MM.1S (cell line): ENCODE data around the gene GJA8.

ENCODE experiments used
- DNase-seq: peaks from one replicate; pipeline ENCODE4 v3.0.0-alpha.2; 2015
- H2AFZ ChIP-seq: fragments of 300-600 bp; sonication (generic); 2 replicates; pipeline ENCODE4 v1.6.0; 2016; ENCODE audit warnings: antibody characterized with exemption, low read length
- H3F3A ChIP-seq: fragments of 300-600 bp; sonication (generic); 2 replicates; pipeline ENCODE4 v1.6.1; 2016; ENCODE audit warnings: mild to moderate bottlenecking, antibody characterized with exemption, low read length, moderate library complexity, mixed read lengths; ENCODE audit not compliant: insufficient read depth
- H3K27ac ChIP-seq: fragments of 300-600 bp; sonication (generic); 2 replicates; pipeline ENCODE4 v1.5.1; 2016; ENCODE audit warnings: mild to moderate bottlenecking, low read length
- H3K27me3 ChIP-seq: fragments of 300-600 bp; sonication (generic); replicated peaks from 2 replicates; pipeline ENCODE4 v1.6.0; 2016; ENCODE audit warnings: low read length; ENCODE audit not compliant: insufficient read depth
- H3K36me3 ChIP-seq: fragments of 300-600 bp; sonication (generic); replicated peaks from 2 replicates; pipeline ENCODE4 v1.6.1; 2016; ENCODE audit warnings: mild to moderate bottlenecking, low read length, mixed read lengths; ENCODE audit not compliant: insufficient read depth
- H3K4me1 ChIP-seq: fragments of 300-600 bp; sonication (generic); 2 replicates; pipeline ENCODE4 v1.6.1; 2016; ENCODE audit warnings: low read length, mixed read lengths
- H3K4me2 ChIP-seq: fragments of 300-600 bp; sonication (generic); 2 replicates; pipeline ENCODE4 v1.6.0; 2016; ENCODE audit warnings: low read depth, low read length
- H3K4me3 ChIP-seq: fragments of 300-600 bp; sonication (generic); 2 replicates; pipeline ENCODE4 v1.5.1; 2016; ENCODE audit warnings: low read length, mixed read lengths
- H3K79me2 ChIP-seq: fragments of 300-600 bp; sonication (generic); 2 replicates; pipeline ENCODE4 v1.6.1; 2016; ENCODE audit warnings: mixed run types, low read length, mixed read lengths
- H3K9ac ChIP-seq: fragments of 300-600 bp; sonication (generic); 2 replicates; pipeline ENCODE4 v1.6.1; 2016; ENCODE audit warnings: low read length, mixed read lengths
- H3K9me2 ChIP-seq: fragments of 300-600 bp; sonication (generic); replicated peaks from 2 replicates; pipeline ENCODE4 v1.6.1; 2016; ENCODE audit warnings: mild to moderate bottlenecking, low read length, mixed read lengths; ENCODE audit not compliant: insufficient read depth
- H3K9me3 ChIP-seq: fragments of 300-600 bp; sonication (generic); replicated peaks from 2 replicates; pipeline ENCODE4 v1.6.1; 2016; ENCODE audit warnings: mild to moderate bottlenecking, low read length, mixed read lengths; ENCODE audit not compliant: insufficient read depth
- H4K20me1 ChIP-seq: fragments of 300-600 bp; sonication (generic); 2 replicates; pipeline ENCODE4 v1.6.1; 2016; ENCODE audit warnings: mild to moderate bottlenecking, low read length, moderate library complexity, mixed read lengths; ENCODE audit not compliant: insufficient read depth
- CTCF ChIP-seq: fragments of 300-600 bp; sonication (generic); IDR thresholded peaks from 2 replicates; pipeline ENCODE4 v1.5.1; 2016; ENCODE audit warnings: antibody characterized with exemption, low read length, mixed read lengths
- EZH2 ChIP-seq: fragments of 300-600 bp; sonication (generic); optimal IDR thresholded peaks from 2 replicates; pipeline ENCODE3; 2017; ENCODE audit warnings: low read depth, mild to moderate bottlenecking, antibody characterized with exemption, low read length, mixed read lengths
- EZH2phosphoT487 ChIP-seq: fragments of 300-600 bp; sonication (generic); IDR thresholded peaks from 2 replicates; pipeline ENCODE4 v1.6.1; 2018; ENCODE audit warnings: antibody characterized with exemption, low read length

GJA8 gene

GRCh38 chr1:147890177-147890790 is 12.3 kb upstream of the GJA8 start:
- no peaks in the 10 kb centered on the region for H3K36me3 ChIP-seq
- H2AFZ ChIP-seq, result peak overlapping the region; percentile 21; the same call in 1 of the 2 replicates

GRCh38 chr1:147891088-147891487 is 11.5 kb upstream of the GJA8 start:
- no peak overlapping the region for H3K27ac ChIP-seq
- no peak for DNase-seq
- no peak overlapping the region for H3K4me2 ChIP-seq
- H2AFZ ChIP-seq, result no peak overlapping the region
- H3K36me3 ChIP-seq, result no peaks in the 10 kb centered on the region
- no peaks in the 10 kb centered on the region for H3K9me3 ChIP-seq
- TF ChIP-seq CTCF (no peak), EZH2 (no peak), EZH2phosphoT487 (no peak)
- H3F3A ChIP-seq, result no peaks in the 10 kb centered on the region
- no peaks in the 10 kb centered on the region for H3K79me2 ChIP-seq
- H3K4me1 ChIP-seq, result no peaks in the 10 kb centered on the region
- H3K27me3 ChIP-seq, result no peaks in the 10 kb centered on the region
- no peaks in the 10 kb centered on the region for H4K20me1 ChIP-seq
- H3K9ac ChIP-seq, result no peak overlapping the region
- no peak overlapping the region for H3K4me3 ChIP-seq
- no peaks in the 10 kb centered on the region for H3K9me2 ChIP-seq

More at GRCh38 chr1:147890177-147890790, 12.3 kb upstream of the GJA8 start:
- Histone ChIP-seq H3F3A (no peaks in the 10 kb centered on the region), H3K9ac (no peak overlapping the region), H3K9me3 (no peaks in the 10 kb centered on the region), H3K27me3 (no peaks in the 10 kb centered on the region), H3K79me2 (no peaks in the 10 kb centered on the region), H4K20me1 (no peaks in the 10 kb centered on the region), H3K4me1 (no peaks in the 10 kb centered on the region), H3K27ac (no peak overlapping the region), H3K9me2 (no peaks in the 10 kb centered on the region), H3K4me2 (no peak overlapping the region), H3K4me3 (no peak overlapping the region)
- TF ChIP-seq EZH2phosphoT487 (no peak), EZH2 (no peak), CTCF (peak; percentile 97)
- peak; percentile 80 for DNase-seq

- TF ChIP-seq CTCF, result no peak
- TF ChIP-seq EZH2phosphoT487, result no peak
- TF ChIP-seq EZH2, result no peak
- Histone ChIP-seq H3K9ac (no peak overlapping the region), H3K9me3 (no peaks in the 10 kb centered on the region), H3K4me1 (no peaks in the 10 kb centered on the region), H3K79me2 (no peaks in the 10 kb centered on the region), H3F3A (no peaks in the 10 kb centered on the region), H3K4me3 (no peak overlapping the region), H3K27ac (no peak overlapping the region), H3K36me3 (no peaks in the 10 kb centered on the region), H3K9me2 (no peaks in the 10 kb centered on the region), H4K20me1 (no peaks in the 10 kb centered on the region), H3K4me2 (no peak overlapping the region), H3K27me3 (no peaks in the 10 kb centered on the region), H2AFZ (no peak overlapping the region)
- DNase-seq, result no peak
Measured at GRCh38 chr1:147892216-147892615, 10.4 kb upstream of the GJA8 start.
